Measurements from ENCODE around the gene MAPKAPK2. TPM values are rescaled to one million over a fixed set of nuclear protein-coding genes. Genes with fewer than 3 reads are reported as not detected.

MAPKAPK2 gene
- total RNA-seq, 2 experiments from 2014 or later, result 14.5 to 39.9 TPM

GRCh38 chr1:206708882-206709281 is 24.2 kb downstream of the MAPKAPK2 start:
- no TSS peak for BruUV-seq (replicated peaks)
- Histone ChIP-seq H3K9me3 (ENCODE audit: low read length) (no peaks in the 10 kb centered on the region), H3K4me3 (ENCODE audit: low read depth, low read length, poor library complexity, severe bottlenecking) (no peak overlapping the region), H3K79me2 (ENCODE audit: insufficient read depth, low read depth, low read length) (no peaks in the 10 kb centered on the region), H3K36me3 (ENCODE audit: insufficient read depth, low read length) (no peaks in the 10 kb centered on the region), H3K27ac (ENCODE audit: low read depth, low read length, poor library complexity, severe bottlenecking) (no peak overlapping the region), H2AFZ (ENCODE audit: low read length) (no peak overlapping the region), H4K20me1 (ENCODE audit: insufficient read depth, low read length) (peaks cover 16% of the 10 kb centered on the region; the same call in 1 of the 2 replicates), H3K4me1 (ENCODE audit: insufficient read depth, low read length, poor library complexity, severe bottlenecking) (peaks cover 24% of the 10 kb centered on the region), H3K4me2 (ENCODE audit: low read length) (no peak overlapping the region), H3K9me2 (ENCODE audit: insufficient read depth, low read length) (no peaks in the 10 kb centered on the region)
- TF ChIP-seq CTCF (conservative IDR thresholded peaks at IDR 0.05; ENCODE audit: low read length) (no peak), EZH2phosphoT487 (IDR thresholded peaks at IDR 0.05; ENCODE audit: borderline replicate concordance, low read depth, low read length) (no peak)
- ChIA-PET POLR2A (interaction anchor here (0.7 to 1.9 kb wide), 8 partner anchors 11 to 146 kb away, joined by 3 to 7 read pairs (median 4); partner anchors contain the start of gene EIF2D), CTCF (ENCODE audit: unreplicated experiment) (no interaction called here)
- no peak for DNase-seq (ENCODE audit: low spot score)
- intact Hi-C loops (cut with micrococcal nuclease; ENCODE audit: unreplicated experiment), result loop anchor here (1.0 kb wide), 1 partner anchor 23 kb away; no protein-coding TSS in a partner anchor

- Histone ChIP-seq H3K27ac (ENCODE audit: low read depth, low read length, poor library complexity, severe bottlenecking) (no peak overlapping the region), H3K4me3 (ENCODE audit: low read depth, low read length, poor library complexity, severe bottlenecking) (no peak overlapping the region), H3K9me2 (ENCODE audit: insufficient read depth, low read length) (no peaks in the 10 kb centered on the region), H3K9me3 (ENCODE audit: low read length) (no peaks in the 10 kb centered on the region), H3K4me1 (ENCODE audit: insufficient read depth, low read length, poor library complexity, severe bottlenecking) (peaks cover 29% of the 10 kb centered on the region), H3K79me2 (ENCODE audit: insufficient read depth, low read depth, low read length) (no peaks in the 10 kb centered on the region), H3K36me3 (ENCODE audit: insufficient read depth, low read length) (no peaks in the 10 kb centered on the region), H2AFZ (ENCODE audit: low read length) (no peak overlapping the region), H4K20me1 (ENCODE audit: insufficient read depth, low read length) (peaks cover 16% of the 10 kb centered on the region; the same call in 1 of the 2 replicates), H3K4me2 (ENCODE audit: low read length) (no peak overlapping the region)
- no peak for DNase-seq (ENCODE audit: low spot score)
- TF ChIP-seq EZH2phosphoT487 (IDR thresholded peaks at IDR 0.05; ENCODE audit: borderline replicate concordance, low read depth, low read length) (no peak), CTCF (conservative IDR thresholded peaks at IDR 0.05; ENCODE audit: low read length) (no peak)
- no TSS peak for BruUV-seq (replicated peaks)
- intact Hi-C loops (cut with micrococcal nuclease; ENCODE audit: unreplicated experiment), result no loop called here
- ChIA-PET POLR2A (interaction anchor here (0.7 to 1.9 kb wide), 9 partner anchors 10 to 146 kb away, joined by 3 to 7 read pairs (median 3); partner anchors contain the start of gene EIF2D), CTCF (ENCODE audit: unreplicated experiment) (no interaction called here)
Measured at GRCh38 chr1:206709322-206709721, 24.6 kb downstream of the MAPKAPK2 start.

- H2AFZ ChIP-seq (ENCODE audit: low read length), result no peak overlapping the region
- H4K20me1 ChIP-seq (ENCODE audit: insufficient read depth, low read length), result peaks cover 14% of the 10 kb centered on the region; the same call in 1 of the 2 replicates
- no peaks in the 10 kb centered on the region for H3K36me3 ChIP-seq (ENCODE audit: insufficient read depth, low read length)
- H3K9me3 ChIP-seq (ENCODE audit: low read length), result no peaks in the 10 kb centered on the region
- H3K27ac ChIP-seq (ENCODE audit: low read depth, low read length, poor library complexity, severe bottlenecking), result no peak overlapping the region
- no peak overlapping the region for H3K4me2 ChIP-seq (ENCODE audit: low read length)
- POLR2A ChIA-PET, result interaction anchor here (0.6 to 1.9 kb wide), 10 partner anchors 10 to 266 kb away, joined by 3 to 7 read pairs (median 3); partner anchors contain the start of gene EIF2D
- intact Hi-C loops (cut with micrococcal nuclease; ENCODE audit: unreplicated experiment), result no loop called here
- no peak for TF ChIP-seq CTCF (conservative IDR thresholded peaks at IDR 0.05; ENCODE audit: low read length)
- H3K4me3 ChIP-seq (ENCODE audit: low read depth, low read length, poor library complexity, severe bottlenecking), result no peak overlapping the region
- no peak for DNase-seq (ENCODE audit: low spot score)
- BruUV-seq (replicated peaks), result no TSS peak
- H3K79me2 ChIP-seq (ENCODE audit: insufficient read depth, low read depth, low read length), result no peaks in the 10 kb centered on the region
- CTCF ChIA-PET (ENCODE audit: unreplicated experiment), result no interaction called here
- H3K9me2 ChIP-seq (ENCODE audit: insufficient read depth, low read length), result no peaks in the 10 kb centered on the region
- peaks cover 34% of the 10 kb centered on the region for H3K4me1 ChIP-seq (ENCODE audit: insufficient read depth, low read length, poor library complexity, severe bottlenecking)
Measured at GRCh38 chr1:206709772-206710459, 25.2 kb downstream of the MAPKAPK2 start.

Data from OCI-LY7 (cell line).